ENCODE data around the gene PHACTR1.

The PHACTR1 gene

GRCh38 chr6:13026557-13026956 lies 310.0 kb downstream of the PHACTR1 start:
- TF ChIP-seq TAF1 (IDR thresholded peaks at IDR 0.05; ENCODE audit: borderline replicate concordance, low read depth, low read length) (no peak), POLR2A (IDR thresholded peaks at IDR 0.05; ENCODE audit: low read depth, low read length) (no peak), POLR2AphosphoS5 (IDR thresholded peaks at IDR 0.05; ENCODE audit: low read depth, low read length) (no peak)
- FAIRE-seq: no peak
- DNase-seq (ENCODE audit: insufficient read length): no peak

GRCh38 chr6:13027207-13027606 lies 310.6 kb downstream of the PHACTR1 start:
- FAIRE-seq (no peak), DNase-seq (ENCODE audit: insufficient read length) (no peak)
- TF ChIP-seq TAF1 (IDR thresholded peaks at IDR 0.05; ENCODE audit: borderline replicate concordance, low read depth, low read length): no peak
- no peak for TF ChIP-seq POLR2AphosphoS5 (IDR thresholded peaks at IDR 0.05; ENCODE audit: low read depth, low read length)
- no peak for TF ChIP-seq POLR2A (IDR thresholded peaks at IDR 0.05; ENCODE audit: low read depth, low read length)

DNA sequence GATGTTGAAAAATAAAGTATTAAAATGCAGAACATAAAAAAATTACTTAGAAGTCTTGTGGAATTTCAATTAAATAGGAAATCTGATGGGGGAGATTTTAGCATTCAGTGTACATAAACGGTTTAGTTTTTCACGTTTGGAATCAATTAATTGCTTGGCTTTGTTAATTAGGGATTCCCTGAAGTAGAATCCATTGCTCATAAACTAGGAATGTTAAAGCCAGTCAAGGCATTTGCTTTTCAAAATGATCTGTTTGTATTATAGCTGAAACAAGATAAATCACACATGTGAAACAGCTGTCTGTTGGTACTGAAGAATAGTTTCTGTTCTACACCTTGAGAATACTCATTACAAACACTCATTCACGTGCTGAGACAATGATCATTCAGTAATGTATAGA lies 313.8 kb downstream of the PHACTR1 start:
- DNase-seq (ENCODE audit: insufficient read length) (no peak), FAIRE-seq (peak; percentile 5)
- TF ChIP-seq TAF1 (IDR thresholded peaks at IDR 0.05; ENCODE audit: borderline replicate concordance, low read depth, low read length): no peak

GRCh38 chr6:13032566-13032965 lies 316.0 kb downstream of the PHACTR1 start:
- DNase-seq (ENCODE audit: insufficient read length) (no peak), FAIRE-seq (no peak)
- TF ChIP-seq POLR2AphosphoS5 (IDR thresholded peaks at IDR 0.05; ENCODE audit: low read depth, low read length): no peak
- TF ChIP-seq POLR2A (IDR thresholded peaks at IDR 0.05; ENCODE audit: low read depth, low read length): no peak
- no peak for TF ChIP-seq TAF1 (IDR thresholded peaks at IDR 0.05; ENCODE audit: borderline replicate concordance, low read depth, low read length)

- TF ChIP-seq POLR2AphosphoS5 (IDR thresholded peaks at IDR 0.05; ENCODE audit: low read depth, low read length) (no peak), TAF1 (IDR thresholded peaks at IDR 0.05; ENCODE audit: borderline replicate concordance, low read depth, low read length) (no peak)
- FAIRE-seq (peak; percentile 24), DNase-seq (ENCODE audit: insufficient read length) (no peak)
Measured at GRCh38 chr6:13033145-13033544, 316.6 kb downstream of the PHACTR1 start.

- DNase-seq (ENCODE audit: insufficient read length) (no peak), FAIRE-seq (no peak)
- no peak for TF ChIP-seq TAF1 (IDR thresholded peaks at IDR 0.05; ENCODE audit: borderline replicate concordance, low read depth, low read length)
- TF ChIP-seq POLR2AphosphoS5 (IDR thresholded peaks at IDR 0.05; ENCODE audit: low read depth, low read length): no peak
- TF ChIP-seq POLR2A (IDR thresholded peaks at IDR 0.05; ENCODE audit: low read depth, low read length): no peak
Measured at GRCh38 chr6:13034316-13034715, 317.7 kb downstream of the PHACTR1 start.

DNA sequence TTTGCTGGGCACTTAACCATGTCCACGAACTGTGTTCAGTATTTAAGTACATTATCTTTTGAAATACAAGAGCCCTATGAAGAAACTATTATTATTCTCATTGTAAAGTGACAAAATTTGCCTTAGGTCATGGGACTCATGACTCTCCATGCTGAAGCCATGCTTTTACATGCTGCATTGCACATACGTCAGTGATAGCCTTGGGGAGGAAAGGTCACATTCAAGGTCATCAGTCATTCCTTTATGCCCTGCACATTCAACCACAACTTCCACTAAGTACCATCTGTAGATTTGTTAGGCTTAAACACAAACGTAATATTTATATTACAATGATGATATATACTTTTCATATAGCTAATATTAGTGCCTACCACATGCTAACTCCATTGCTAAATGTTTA lies 319.0 kb downstream of the PHACTR1 start:
- TF ChIP-seq POLR2AphosphoS5 (IDR thresholded peaks at IDR 0.05; ENCODE audit: low read depth, low read length): no peak
- no peak for TF ChIP-seq POLR2A (IDR thresholded peaks at IDR 0.05; ENCODE audit: low read depth, low read length)
- no peak for TF ChIP-seq TAF1 (IDR thresholded peaks at IDR 0.05; ENCODE audit: borderline replicate concordance, low read depth, low read length)
- no peak for DNase-seq (ENCODE audit: insufficient read length)
- FAIRE-seq: no peak

DNA sequence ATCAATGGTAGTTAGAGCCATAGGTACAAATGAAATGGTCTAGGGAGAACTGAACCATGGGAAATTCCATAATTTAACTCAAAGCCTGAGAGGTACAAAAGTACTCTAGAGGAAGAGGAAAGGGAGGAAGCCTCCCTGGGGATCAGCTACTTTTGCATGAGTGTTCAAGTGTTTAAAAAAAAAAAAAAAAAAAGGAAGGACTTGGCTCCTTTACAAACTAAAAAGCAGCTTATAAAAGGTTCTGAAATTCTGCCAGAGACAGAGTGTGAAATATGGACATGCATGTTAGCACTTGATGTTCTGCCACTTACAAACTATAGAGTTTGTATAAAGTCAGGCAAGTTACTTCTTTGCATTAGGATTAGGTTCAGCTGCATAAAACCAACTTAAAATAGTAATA lies 321.7 kb downstream of the PHACTR1 start:
- no peak for TF ChIP-seq POLR2A (IDR thresholded peaks at IDR 0.05; ENCODE audit: low read depth, low read length)
- TF ChIP-seq POLR2AphosphoS5 (IDR thresholded peaks at IDR 0.05; ENCODE audit: low read depth, low read length): no peak
- no peak for TF ChIP-seq TAF1 (IDR thresholded peaks at IDR 0.05; ENCODE audit: borderline replicate concordance, low read depth, low read length)
- DNase-seq (ENCODE audit: insufficient read length) (no peak), FAIRE-seq (no peak)

DNA sequence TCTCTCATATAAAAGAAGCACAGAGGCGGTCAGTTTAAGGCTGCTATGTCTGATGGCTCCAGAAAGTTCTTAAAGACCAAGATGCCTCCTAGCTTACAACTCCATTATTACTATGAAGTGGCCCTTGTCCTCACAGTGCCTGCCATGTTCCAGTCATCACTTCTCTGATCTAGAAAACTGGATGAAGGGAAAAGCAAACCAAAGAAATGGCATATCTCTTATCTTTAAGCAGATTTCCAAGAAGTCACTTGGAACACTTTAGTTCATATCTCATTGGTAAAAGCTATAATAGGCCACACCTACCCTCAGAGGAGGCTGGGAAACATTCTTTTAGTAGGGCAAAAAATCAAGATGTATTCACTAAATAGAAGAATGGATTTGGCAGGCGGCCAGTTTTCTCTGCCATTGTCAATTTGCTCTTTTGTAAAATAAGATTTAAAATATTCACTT lies 322.2 kb downstream of the PHACTR1 start:
- FAIRE-seq (no peak), DNase-seq (ENCODE audit: insufficient read length) (no peak)
- TF ChIP-seq POLR2A (IDR thresholded peaks at IDR 0.05; ENCODE audit: low read depth, low read length) (no peak), POLR2AphosphoS5 (IDR thresholded peaks at IDR 0.05; ENCODE audit: low read depth, low read length) (no peak), TAF1 (IDR thresholded peaks at IDR 0.05; ENCODE audit: borderline replicate concordance, low read depth, low read length) (no peak)

DNA sequence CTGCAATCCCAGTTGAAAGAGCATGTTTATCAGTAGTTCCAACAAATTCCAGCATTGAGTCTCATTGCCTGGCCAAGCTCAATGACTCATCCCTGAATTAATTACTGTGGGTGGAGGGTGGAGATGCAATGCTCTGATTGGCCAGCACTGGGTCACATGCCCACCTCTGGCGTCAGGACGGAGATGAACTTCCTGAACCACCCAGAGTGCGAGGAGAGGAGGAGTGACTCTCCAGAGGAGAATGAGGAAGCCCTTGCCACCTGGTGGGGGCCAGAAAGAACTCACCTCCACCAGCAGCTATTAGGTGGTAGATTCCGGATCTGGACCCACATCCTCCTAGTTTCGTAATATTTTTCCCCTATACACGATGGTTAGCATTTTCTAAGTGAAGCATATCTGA lies 327.8 kb downstream of the PHACTR1 start:
- no peak for TF ChIP-seq POLR2AphosphoS5 (IDR thresholded peaks at IDR 0.05; ENCODE audit: low read depth, low read length)
- no peak for TF ChIP-seq TAF1 (IDR thresholded peaks at IDR 0.05; ENCODE audit: borderline replicate concordance, low read depth, low read length)
- TF ChIP-seq POLR2A (IDR thresholded peaks at IDR 0.05; ENCODE audit: low read depth, low read length): no peak
- FAIRE-seq (no peak), DNase-seq (ENCODE audit: insufficient read length) (no peak)

- TF ChIP-seq TAF1 (IDR thresholded peaks at IDR 0.05; ENCODE audit: borderline replicate concordance, low read depth, low read length): no peak
- no peak for TF ChIP-seq POLR2AphosphoS5 (IDR thresholded peaks at IDR 0.05; ENCODE audit: low read depth, low read length)
- TF ChIP-seq POLR2A (IDR thresholded peaks at IDR 0.05; ENCODE audit: low read depth, low read length): no peak
- DNase-seq (ENCODE audit: insufficient read length): no peak
- no peak for FAIRE-seq
Measured at GRCh38 chr6:13044896-13045295, 328.3 kb downstream of the PHACTR1 start.

DNA sequence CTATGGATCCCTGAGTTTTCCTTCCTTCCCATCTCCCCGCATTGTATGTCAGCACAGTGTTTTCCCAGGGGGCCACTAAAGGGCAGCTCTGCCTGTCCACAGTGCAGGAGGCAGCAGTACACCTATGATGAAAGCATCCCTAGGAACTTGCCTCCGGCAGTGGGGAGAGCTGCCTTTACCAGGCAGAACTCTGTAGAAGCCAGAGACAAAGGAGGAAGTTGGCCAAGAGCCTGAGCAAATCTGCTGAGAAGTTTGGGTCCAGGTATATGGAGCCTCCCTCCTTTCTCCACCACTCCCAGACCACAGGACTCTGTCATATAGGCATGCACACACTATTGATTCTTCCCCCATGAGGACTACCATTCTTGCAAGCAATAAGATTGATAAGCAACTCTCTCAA lies 329.1 kb downstream of the PHACTR1 start:
- FAIRE-seq (no peak), DNase-seq (ENCODE audit: insufficient read length) (no peak)
- TF ChIP-seq TAF1 (IDR thresholded peaks at IDR 0.05; ENCODE audit: borderline replicate concordance, low read depth, low read length) (no peak), POLR2A (IDR thresholded peaks at IDR 0.05; ENCODE audit: low read depth, low read length) (no peak), POLR2AphosphoS5 (IDR thresholded peaks at IDR 0.05; ENCODE audit: low read depth, low read length) (no peak)

- no peak for TF ChIP-seq POLR2A (IDR thresholded peaks at IDR 0.05; ENCODE audit: low read depth, low read length)
- TF ChIP-seq TAF1 (IDR thresholded peaks at IDR 0.05; ENCODE audit: borderline replicate concordance, low read depth, low read length): no peak
- TF ChIP-seq POLR2AphosphoS5 (IDR thresholded peaks at IDR 0.05; ENCODE audit: low read depth, low read length): no peak
- FAIRE-seq: no peak
- DNase-seq (ENCODE audit: insufficient read length): no peak
Measured at GRCh38 chr6:13046084-13046483, 329.5 kb downstream of the PHACTR1 start.

All from GM12892 (cell line).